Astrocyte (in vitro differentiated cells and primary cell): ENCODE data around the gene FRZB. TPM values are rescaled to one million over a fixed set of nuclear protein-coding genes. Genes with fewer than 3 reads are reported as not detected.

ENCODE experiments used
- DNase-seq: peaks from one replicate; pipeline ENCODE4 v3.0.0-alpha.2; 2010; ENCODE audit warnings: low read depth
- FAIRE-seq: peaks from 2 replicates; lab custom pipeline; 2011; peaks lifted over from hg19 to GRCh38; lab: Jason Lieb, UNC
- H2AFZ ChIP-seq: 2 replicates; pipeline ENCODE4 v1.6.0; 2012; ENCODE audit warnings: low read depth, low read length, inconsistent platforms
- H3K27ac ChIP-seq: 2 replicates; pipeline ENCODE4 v1.5.1; 2011; ENCODE audit warnings: low read depth, low read length, inconsistent platforms
- H3K27me3 ChIP-seq: 2 replicates; pipeline ENCODE4 v1.6.0; 2011; ENCODE audit warnings: low read length, inconsistent platforms; ENCODE audit not compliant: insufficient read depth
- H3K36me3 ChIP-seq: 2 replicates; pipeline ENCODE4 v1.5.1; 2011; ENCODE audit warnings: low read length, inconsistent platforms; ENCODE audit not compliant: insufficient read depth
- H3K4me1 ChIP-seq: 2 replicates; pipeline ENCODE4 v1.5.1; 2011; ENCODE audit warnings: low read length, inconsistent platforms; ENCODE audit not compliant: insufficient read depth
- H3K4me2 ChIP-seq: 2 replicates; pipeline ENCODE4 v1.6.0; 2012; ENCODE audit warnings: low read length, inconsistent platforms
- H3K4me3 ChIP-seq: 2 replicates; pipeline ENCODE4 v1.5.1; 2011; ENCODE audit warnings: low read depth, mild to moderate bottlenecking, low read length, inconsistent platforms; ENCODE audit not compliant: insufficient read depth
- H3K79me2 ChIP-seq: 2 replicates; pipeline ENCODE4 v1.6.0; 2012; ENCODE audit warnings: mild to moderate bottlenecking, low read length, inconsistent platforms; ENCODE audit not compliant: insufficient read depth
- H3K9ac ChIP-seq: 2 replicates; pipeline ENCODE4 v1.6.0; 2012; ENCODE audit warnings: mild to moderate bottlenecking, low read length, inconsistent platforms
- H3K9me3 ChIP-seq: 2 replicates; pipeline ENCODE4 v1.5.1; 2012; ENCODE audit warnings: low read depth, mild to moderate bottlenecking, low read length, inconsistent platforms; ENCODE audit not compliant: insufficient read depth
- H4K20me1 ChIP-seq: 2 replicates; pipeline ENCODE4 v1.6.0; 2012; ENCODE audit warnings: low read length, inconsistent platforms; ENCODE audit not compliant: insufficient read depth
- H3K27ac Mint-ChIP-seq: one replicate; pipeline ENCODE4 v1.8.0; 2021; ENCODE audit warnings: mild to moderate bottlenecking, mixed read lengths; ENCODE audit not compliant: unreplicated experiment
- H3K27me3 Mint-ChIP-seq: one replicate; pipeline ENCODE4 v1.8.0; 2021; ENCODE audit warnings: low read depth, mixed read lengths; ENCODE audit not compliant: unreplicated experiment
- H3K36me3 Mint-ChIP-seq: one replicate; pipeline ENCODE4 v1.8.0; 2021; ENCODE audit warnings: low read depth, mixed read lengths; ENCODE audit not compliant: unreplicated experiment
- H3K4me1 Mint-ChIP-seq: one replicate; pipeline ENCODE4 v1.8.0; 2021; ENCODE audit warnings: low read depth, mixed read lengths; ENCODE audit not compliant: unreplicated experiment
- H3K4me3 Mint-ChIP-seq: one replicate; pipeline ENCODE4 v1.8.0; 2021; ENCODE audit warnings: mild to moderate bottlenecking, moderate library complexity, mixed read lengths; ENCODE audit not compliant: unreplicated experiment
- H3K9me3 Mint-ChIP-seq: one replicate; pipeline ENCODE4 v1.8.0; 2021; ENCODE audit warnings: mild to moderate bottlenecking, mixed read lengths; ENCODE audit not compliant: unreplicated experiment
- EZH2 ChIP-seq: IDR thresholded peaks from 2 replicates; pipeline ENCODE4 v1.6.1; 2012; ENCODE audit warnings: mild to moderate bottlenecking, low read length, inconsistent platforms; ENCODE audit not compliant: insufficient read depth
- total RNA-seq: library from RNA; stranded (reverse); gene quantifications from 2 replicates; pipeline ENCODE4 v1.2.1, GENCODE V29; 2021
- TF ChIP-seq, protein P1 (sequence below): IDR thresholded peaks from 2 replicates; pipeline ENCODE4 v1.5.1; 2011; ENCODE audit warnings: low read depth, mild to moderate bottlenecking, inconsistent platforms, low read length, moderate library complexity; ENCODE audit not compliant: insufficient read depth

Gene FRZB
- total RNA-seq, 1 donor from 2014 or later, result 0.77 TPM

DNA sequence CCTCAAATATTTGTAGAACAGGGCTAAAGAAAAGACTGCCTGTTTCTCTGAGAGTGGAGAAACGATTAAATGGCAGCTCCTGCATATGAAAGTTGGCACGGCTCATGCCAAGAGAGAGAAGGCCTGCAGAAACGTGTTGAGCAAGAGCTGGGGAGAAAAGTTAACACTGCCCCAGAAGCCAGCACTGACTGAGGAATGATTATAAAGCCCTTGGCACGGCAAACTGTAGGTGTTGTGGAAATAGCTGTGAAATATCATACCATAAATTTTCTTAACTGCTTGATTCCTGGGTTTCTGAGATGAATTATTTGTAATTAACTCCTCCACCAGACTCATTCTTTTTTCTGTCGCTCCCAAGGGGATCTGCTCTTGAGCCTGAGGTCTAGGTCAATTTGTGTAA, 4.3 kb downstream of the FRZB start:
- Histone ChIP-seq H3K36me3 (no peaks in the 10 kb centered on the region), H3K79me2 (no peaks in the 10 kb centered on the region), H3K9me3 (no peaks in the 10 kb centered on the region), H4K20me1 (no peaks in the 10 kb centered on the region), H3K9ac (no peak overlapping the region), H3K4me3 (no peak overlapping the region), H3K4me1 (peaks cover 10% of the 10 kb centered on the region), H3K4me2 (no peak overlapping the region), H2AFZ (no peak overlapping the region), H3K27me3 (peaks cover 6% of the 10 kb centered on the region), H3K27ac (no peak overlapping the region)
- H3K9me3 Mint-ChIP-seq, result peaks cover 3% of the 10 kb centered on the region
- H3K27me3 Mint-ChIP-seq, result peaks cover 18% of the 10 kb centered on the region
- TF ChIP-seq, protein P1, sequence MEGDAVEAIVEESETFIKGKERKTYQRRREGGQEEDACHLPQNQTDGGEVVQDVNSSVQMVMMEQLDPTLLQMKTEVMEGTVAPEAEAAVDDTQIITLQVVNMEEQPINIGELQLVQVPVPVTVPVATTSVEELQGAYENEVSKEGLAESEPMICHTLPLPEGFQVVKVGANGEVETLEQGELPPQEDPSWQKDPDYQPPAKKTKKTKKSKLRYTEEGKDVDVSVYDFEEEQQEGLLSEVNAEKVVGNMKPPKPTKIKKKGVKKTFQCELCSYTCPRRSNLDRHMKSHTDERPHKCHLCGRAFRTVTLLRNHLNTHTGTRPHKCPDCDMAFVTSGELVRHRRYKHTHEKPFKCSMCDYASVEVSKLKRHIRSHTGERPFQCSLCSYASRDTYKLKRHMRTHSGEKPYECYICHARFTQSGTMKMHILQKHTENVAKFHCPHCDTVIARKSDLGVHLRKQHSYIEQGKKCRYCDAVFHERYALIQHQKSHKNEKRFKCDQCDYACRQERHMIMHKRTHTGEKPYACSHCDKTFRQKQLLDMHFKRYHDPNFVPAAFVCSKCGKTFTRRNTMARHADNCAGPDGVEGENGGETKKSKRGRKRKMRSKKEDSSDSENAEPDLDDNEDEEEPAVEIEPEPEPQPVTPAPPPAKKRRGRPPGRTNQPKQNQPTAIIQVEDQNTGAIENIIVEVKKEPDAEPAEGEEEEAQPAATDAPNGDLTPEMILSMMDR, result no peak
- TF ChIP-seq EZH2, result no peak
- H3K27ac Mint-ChIP-seq, result no peak overlapping the region
- no peak overlapping the region for H3K4me3 Mint-ChIP-seq
- peaks cover 6% of the 10 kb centered on the region for H3K4me1 Mint-ChIP-seq
- no peaks in the 10 kb centered on the region for H3K36me3 Mint-ChIP-seq
- no peak for DNase-seq
- FAIRE-seq, result no peak

DNA sequence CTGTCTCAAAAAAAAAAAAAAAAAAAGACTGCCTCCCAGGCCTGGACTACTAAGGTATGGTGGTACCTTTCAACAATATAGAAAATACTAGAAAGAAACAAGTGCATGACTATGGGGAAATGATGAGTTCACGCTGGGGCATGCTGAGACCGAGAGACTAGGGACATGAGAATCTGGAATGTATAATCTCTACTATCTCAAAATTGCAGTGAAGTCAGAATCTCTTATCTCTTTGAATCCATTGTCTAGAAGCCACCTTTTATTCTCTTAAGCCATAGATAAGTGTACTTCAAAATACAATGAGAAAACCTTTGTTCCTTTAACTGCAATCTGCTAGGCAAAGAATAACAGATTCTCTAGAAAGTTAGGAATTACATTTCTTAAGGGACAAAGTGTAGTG, 5.6 kb downstream of the FRZB start:
- no peaks in the 10 kb centered on the region for H3K36me3 Mint-ChIP-seq
- TF ChIP-seq, protein P1, result no peak
- no peak for TF ChIP-seq EZH2
- no peak overlapping the region for H3K4me3 Mint-ChIP-seq
- peaks cover 12% of the 10 kb centered on the region for H3K27me3 Mint-ChIP-seq
- no peaks in the 10 kb centered on the region for H3K9me3 ChIP-seq
- no peak overlapping the region for H2AFZ ChIP-seq
- peaks cover 3% of the 10 kb centered on the region for H3K4me1 Mint-ChIP-seq
- H3K27ac Mint-ChIP-seq, result no peak overlapping the region
- DNase-seq, result no peak
- FAIRE-seq, result no peak
- H3K4me2 ChIP-seq, result no peak overlapping the region
- peaks cover 4% of the 10 kb centered on the region for H3K27me3 ChIP-seq
- H4K20me1 ChIP-seq, result no peaks in the 10 kb centered on the region
- H3K27ac ChIP-seq, result no peak overlapping the region
- no peak overlapping the region for H3K9ac ChIP-seq
- H3K4me1 ChIP-seq, result no peaks in the 10 kb centered on the region
- H3K9me3 Mint-ChIP-seq, result peaks cover 3% of the 10 kb centered on the region
- no peaks in the 10 kb centered on the region for H3K79me2 ChIP-seq
- H3K36me3 ChIP-seq, result no peaks in the 10 kb centered on the region
- H3K4me3 ChIP-seq, result no peak overlapping the region

DNA sequence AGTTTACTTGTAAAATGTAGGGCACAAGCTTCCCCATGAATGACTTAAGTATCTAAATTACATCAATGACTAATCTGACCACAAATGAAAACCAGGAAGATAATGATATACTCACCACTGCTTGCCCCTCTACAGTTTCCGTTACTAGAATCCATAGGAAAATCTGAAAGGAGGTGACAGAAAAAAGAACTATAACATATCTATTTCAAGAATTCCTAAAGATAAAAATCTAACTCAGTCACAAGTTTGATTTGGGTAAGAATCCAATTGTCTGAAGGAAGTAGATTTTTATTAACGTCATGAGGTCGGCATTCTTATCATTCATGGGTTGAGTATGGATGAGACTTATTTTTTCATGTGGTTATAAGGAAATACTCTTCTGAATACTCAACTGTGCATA, 7.8 kb downstream of the FRZB start:
- no peak overlapping the region for H3K4me3 Mint-ChIP-seq
- H3K27ac ChIP-seq, result no peak overlapping the region
- FAIRE-seq (no peak), DNase-seq (peak; percentile 81)
- H3K36me3 Mint-ChIP-seq, result no peaks in the 10 kb centered on the region
- no peaks in the 10 kb centered on the region for H3K9me3 Mint-ChIP-seq
- no peaks in the 10 kb centered on the region for H3K27me3 ChIP-seq
- peaks cover 2% of the 10 kb centered on the region for H3K27me3 Mint-ChIP-seq
- TF ChIP-seq, protein P1, result no peak
- no peak for TF ChIP-seq EZH2
- H3K9me3 ChIP-seq, result no peaks in the 10 kb centered on the region
- H3K4me1 ChIP-seq, result no peaks in the 10 kb centered on the region
- H4K20me1 ChIP-seq, result no peaks in the 10 kb centered on the region
- no peak overlapping the region for H3K4me3 ChIP-seq
- no peaks in the 10 kb centered on the region for H3K79me2 ChIP-seq
- H3K4me2 ChIP-seq, result peak overlapping the region; percentile 8
- no peak overlapping the region for H2AFZ ChIP-seq
- H3K9ac ChIP-seq, result no peak overlapping the region
- H3K27ac Mint-ChIP-seq, result no peak overlapping the region
- no peaks in the 10 kb centered on the region for H3K36me3 ChIP-seq
- H3K4me1 Mint-ChIP-seq, result peaks cover 12% of the 10 kb centered on the region
